Measurements from ENCODE around the gene PCDH19. TPM values are rescaled to one million over a fixed set of nuclear protein-coding genes. Genes with fewer than 3 reads are reported as not detected.

The PCDH19 gene
- total and polyA plus RNA-seq, 2 donors, result 0.46 to 0.76 TPM

DNA sequence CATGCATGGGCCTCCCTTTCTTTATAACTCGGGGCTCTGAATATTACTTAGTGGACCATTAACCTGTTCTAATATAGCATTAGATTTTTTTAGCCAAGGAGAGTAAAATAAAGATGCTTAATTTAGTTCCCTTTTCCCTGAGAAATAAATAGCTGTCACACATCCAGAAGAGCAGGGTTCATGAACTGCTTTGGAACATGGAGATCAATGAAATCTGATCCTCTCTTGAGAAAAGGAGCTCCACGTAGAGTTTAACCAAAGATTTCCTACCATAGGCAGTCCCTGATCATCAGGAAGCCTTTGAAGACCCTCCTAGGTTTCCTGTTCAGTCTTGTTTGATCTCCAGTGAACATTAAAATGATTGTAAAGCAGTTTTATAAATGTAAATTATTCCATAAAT, 8.5 kb upstream of the PCDH19 start:
- DNase-seq (ENCODE audit: low read depth in 6 of 9, low spot score in 9 of 9), result no peak
- peaks cover 0 to 7% of the 10 kb centered on the region in 2 donors for H3K27me3 ChIP-seq (ENCODE audit: control insufficient read depth in 2 of 2, insufficient read depth in 1 of 2, low read length in 1 of 2)
- H3K36me3 ChIP-seq (ENCODE audit: control insufficient read depth in 2 of 2, insufficient read depth in 2 of 2, low read length in 1 of 2), result no peaks in the 10 kb centered on the region
- 47% methylated on average over 2 of the region's 2 CpGs for WGBS
- H3K9me3 ChIP-seq (ENCODE audit: control insufficient read depth in 2 of 2, insufficient read depth in 1 of 2, low read length in 1 of 2), result no peaks in the 10 kb centered on the region
- H3K4me1 ChIP-seq (ENCODE audit: control insufficient read depth in 2 of 2, insufficient read depth in 2 of 2, low read length in 2 of 2), result peaks cover 0 to 5% of the 10 kb centered on the region in 2 donors
- no peak overlapping the region for H3K27ac ChIP-seq (ENCODE audit: low read depth in 1 of 2, low read length in 1 of 2)
- no peak overlapping the region for H3K4me3 ChIP-seq (ENCODE audit: low read length in 2 of 2)

GRCh38 chrX:100417681-100418080, 7.6 kb upstream of the PCDH19 start:
- Histone ChIP-seq H3K27ac (ENCODE audit: low read depth in 1 of 2, low read length in 1 of 2) (no peak overlapping the region), H3K27me3 (ENCODE audit: control insufficient read depth in 2 of 2, insufficient read depth in 1 of 2, low read length in 1 of 2) (peaks cover 0 to 13% of the 10 kb centered on the region in 2 donors), H3K4me3 (ENCODE audit: low read length in 2 of 2) (no peak overlapping the region), H3K9me3 (ENCODE audit: control insufficient read depth in 2 of 2, insufficient read depth in 1 of 2, low read length in 1 of 2) (no peaks in the 10 kb centered on the region), H3K4me1 (ENCODE audit: control insufficient read depth in 2 of 2, insufficient read depth in 2 of 2, low read length in 2 of 2) (peaks cover 0 to 5% of the 10 kb centered on the region in 2 donors), H3K36me3 (ENCODE audit: control insufficient read depth in 2 of 2, insufficient read depth in 2 of 2, low read length in 1 of 2) (no peaks in the 10 kb centered on the region)
- no peak for DNase-seq (ENCODE audit: low read depth in 6 of 9, low spot score in 9 of 9)
- 81% methylated on average over 3 of the region's 3 CpGs for WGBS

DNA sequence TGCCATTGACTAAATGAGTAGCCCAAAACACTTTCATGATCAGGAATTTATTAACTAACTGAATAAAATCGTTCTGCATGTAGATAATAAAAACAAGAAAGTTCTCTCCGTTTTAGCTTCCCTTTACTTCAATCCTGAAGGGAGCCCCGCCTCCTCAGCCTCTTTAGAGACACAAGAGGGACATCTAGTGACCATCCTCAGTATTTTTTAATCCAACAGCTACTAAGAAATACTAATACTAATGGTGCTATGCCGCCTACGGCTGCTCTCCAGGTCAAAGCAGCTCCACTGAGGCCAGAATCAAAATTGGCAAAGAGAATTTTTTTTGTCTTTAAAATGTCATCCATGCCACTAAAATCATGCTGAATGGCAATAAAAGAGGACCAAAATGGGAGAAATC, 3.2 kb upstream of the PCDH19 start:
- Histone ChIP-seq H3K36me3 (ENCODE audit: control insufficient read depth in 2 of 2, insufficient read depth in 2 of 2, low read length in 1 of 2) (no peaks in the 10 kb centered on the region), H3K27ac (ENCODE audit: low read depth in 1 of 2, low read length in 1 of 2) (no peak overlapping the region), H3K4me1 (ENCODE audit: control insufficient read depth in 2 of 2, insufficient read depth in 2 of 2, low read length in 2 of 2) (peaks cover 0 to 5% of the 10 kb centered on the region in 2 donors), H3K4me3 (ENCODE audit: low read length in 2 of 2) (no peak overlapping the region), H3K27me3 (ENCODE audit: control insufficient read depth in 2 of 2, insufficient read depth in 1 of 2, low read length in 1 of 2) (peaks cover 18 to 53% of the 10 kb centered on the region in 2 donors), H3K9me3 (ENCODE audit: control insufficient read depth in 2 of 2, insufficient read depth in 1 of 2, low read length in 1 of 2) (peaks cover 0 to 7% of the 10 kb centered on the region in 2 donors)
- WGBS, result 3% methylated on average over 5 of the region's 5 CpGs
- peak in 3 of 9 donors; percentile 3 to 30 (median 7) for DNase-seq (ENCODE audit: low read depth in 6 of 9, low spot score in 9 of 9)

DNA sequence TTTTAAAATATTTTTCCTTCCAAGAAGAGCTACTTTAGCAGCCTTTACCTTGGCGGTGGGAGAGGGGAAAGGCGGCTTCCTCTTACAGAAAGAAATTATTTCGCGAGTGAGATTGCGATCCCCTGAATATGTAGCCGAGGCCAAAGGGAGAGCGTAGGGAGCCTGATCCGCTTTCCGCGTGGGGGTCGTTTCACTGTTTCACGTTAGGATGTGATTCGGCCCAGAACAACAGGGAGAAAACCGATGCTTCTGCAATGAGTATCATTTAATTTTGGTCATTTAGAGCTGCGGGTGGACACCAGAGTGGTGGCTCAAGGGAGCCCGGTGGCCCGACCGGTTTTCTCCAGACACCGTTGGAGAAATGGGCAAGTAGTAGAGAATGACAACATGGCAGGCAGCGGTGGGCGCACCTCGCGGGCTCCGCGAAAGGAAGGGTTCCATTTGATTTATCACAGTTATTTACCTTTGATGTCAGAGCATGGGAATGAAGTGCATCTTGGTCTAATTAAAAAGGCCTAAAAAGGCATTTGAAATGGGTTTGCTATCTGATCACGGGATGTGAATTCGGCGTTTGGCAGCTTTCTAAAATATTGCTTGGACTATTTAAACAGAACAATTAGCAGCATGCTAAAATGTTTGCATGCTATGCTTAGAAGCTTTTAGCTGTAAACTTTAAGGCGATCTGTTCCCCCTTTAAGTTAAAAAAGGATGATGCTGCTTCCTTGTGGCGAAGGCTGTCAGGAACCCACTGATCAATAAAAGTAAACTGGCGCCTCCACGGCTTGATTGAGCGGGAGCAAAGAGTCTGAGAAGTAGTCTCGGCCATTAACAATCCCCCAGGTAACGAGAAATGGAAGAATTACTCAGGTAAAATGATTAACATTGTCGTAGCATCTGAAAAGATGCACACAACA, 2.0 kb upstream of the PCDH19 start:
- H3K36me3 ChIP-seq (ENCODE audit: control insufficient read depth in 2 of 2, insufficient read depth in 2 of 2, low read length in 1 of 2), result no peaks in the 10 kb centered on the region
- no peak for DNase-seq (ENCODE audit: low read depth in 6 of 9, low spot score in 9 of 9)
- peaks cover 26 to 65% of the 10 kb centered on the region in 2 donors for H3K27me3 ChIP-seq (ENCODE audit: control insufficient read depth in 2 of 2, insufficient read depth in 1 of 2, low read length in 1 of 2)
- 12% methylated on average over 36 of the region's 36 CpGs for WGBS
- H3K4me1 ChIP-seq (ENCODE audit: control insufficient read depth in 2 of 2, insufficient read depth in 2 of 2, low read length in 2 of 2), result peaks cover 0 to 2% of the 10 kb centered on the region in 2 donors
- H3K9me3 ChIP-seq (ENCODE audit: control insufficient read depth in 2 of 2, insufficient read depth in 1 of 2, low read length in 1 of 2), result peaks cover 0 to 17% of the 10 kb centered on the region in 2 donors
- H3K4me3 ChIP-seq (ENCODE audit: low read length in 2 of 2), result no peak overlapping the region
- H3K27ac ChIP-seq (ENCODE audit: low read depth in 1 of 2, low read length in 1 of 2), result no peak overlapping the region

- H3K36me3 ChIP-seq (ENCODE audit: control insufficient read depth in 2 of 2, insufficient read depth in 2 of 2, low read length in 1 of 2), result no peaks in the 10 kb centered on the region
- H3K4me1 ChIP-seq (ENCODE audit: control insufficient read depth in 2 of 2, insufficient read depth in 2 of 2, low read length in 2 of 2), result no peaks in the 10 kb centered on the region
- H3K9me3 ChIP-seq (ENCODE audit: control insufficient read depth in 2 of 2, insufficient read depth in 1 of 2, low read length in 1 of 2), result peaks cover 0 to 20% of the 10 kb centered on the region in 2 donors
- 7% methylated on average over 53 of the region's 53 CpGs for WGBS
- H3K4me3 ChIP-seq (ENCODE audit: low read length in 2 of 2), result no peak overlapping the region
- H3K27ac ChIP-seq (ENCODE audit: low read depth in 1 of 2, low read length in 1 of 2), result no peak overlapping the region
- DNase-seq (ENCODE audit: low read depth in 6 of 9, low spot score in 9 of 9), result no peak
- peaks cover 29 to 74% of the 10 kb centered on the region in 2 donors for H3K27me3 ChIP-seq (ENCODE audit: control insufficient read depth in 2 of 2, insufficient read depth in 1 of 2, low read length in 1 of 2)
Observed at GRCh38 chrX:100410901-100411801, 1.1 kb upstream of the PCDH19 start.

GRCh38 chrX:100408713-100409609, 1.1 kb downstream of the PCDH19 start:
- Histone ChIP-seq H3K9me3 (ENCODE audit: control insufficient read depth in 2 of 2, insufficient read depth in 1 of 2, low read length in 1 of 2) (peaks cover 0 to 20% of the 10 kb centered on the region in 2 donors), H3K27ac (ENCODE audit: low read depth in 1 of 2, low read length in 1 of 2) (no peak overlapping the region), H3K4me1 (ENCODE audit: control insufficient read depth in 2 of 2, insufficient read depth in 2 of 2, low read length in 2 of 2) (no peaks in the 10 kb centered on the region), H3K4me3 (ENCODE audit: low read length in 2 of 2) (peak overlapping the region; percentile 5 to 16), H3K27me3 (ENCODE audit: control insufficient read depth in 2 of 2, insufficient read depth in 1 of 2, low read length in 1 of 2) (peaks cover 29 to 74% of the 10 kb centered on the region in 2 donors), H3K36me3 (ENCODE audit: control insufficient read depth in 2 of 2, insufficient read depth in 2 of 2, low read length in 1 of 2) (no peaks in the 10 kb centered on the region)
- DNase-seq (ENCODE audit: low read depth in 6 of 9, low spot score in 9 of 9), result no peak
- 6% methylated on average over 87 of the region's 87 CpGs for WGBS

GRCh38 chrX:100407784-100408712, 2.0 kb downstream of the PCDH19 start:
- no peaks in the 10 kb centered on the region for H3K4me1 ChIP-seq (ENCODE audit: control insufficient read depth in 2 of 2, insufficient read depth in 2 of 2, low read length in 2 of 2)
- H3K4me3 ChIP-seq (ENCODE audit: low read length in 2 of 2), result no peak overlapping the region
- H3K27me3 ChIP-seq (ENCODE audit: control insufficient read depth in 2 of 2, insufficient read depth in 1 of 2, low read length in 1 of 2), result peaks cover 29 to 67% of the 10 kb centered on the region in 2 donors
- H3K9me3 ChIP-seq (ENCODE audit: control insufficient read depth in 2 of 2, insufficient read depth in 1 of 2, low read length in 1 of 2), result peaks cover 0 to 20% of the 10 kb centered on the region in 2 donors
- H3K36me3 ChIP-seq (ENCODE audit: control insufficient read depth in 2 of 2, insufficient read depth in 2 of 2, low read length in 1 of 2), result no peaks in the 10 kb centered on the region
- no peak for DNase-seq (ENCODE audit: low read depth in 6 of 9, low spot score in 9 of 9)
- no peak overlapping the region for H3K27ac ChIP-seq (ENCODE audit: low read depth in 1 of 2, low read length in 1 of 2)
- 9% methylated on average over 90 of the region's 90 CpGs for WGBS
